HG03521 (cell line): ENCODE measurements around the gene SLC1A4.
"Not testable (repeated sequence)": the region's sequence is repeated elsewhere in the genome, so short reads cannot be mapped to it uniquely, and the experiment has no call there.

Experiments
- ATAC-seq: cut with Tn5 transposase; IDR thresholded peaks from one replicate; pipeline ENCODE4 v1.9.1; 2021; ENCODE audit warnings: mild to moderate bottlenecking, moderate library complexity; ENCODE audit not compliant: unreplicated experiment

Gene SLC1A4

DNA sequence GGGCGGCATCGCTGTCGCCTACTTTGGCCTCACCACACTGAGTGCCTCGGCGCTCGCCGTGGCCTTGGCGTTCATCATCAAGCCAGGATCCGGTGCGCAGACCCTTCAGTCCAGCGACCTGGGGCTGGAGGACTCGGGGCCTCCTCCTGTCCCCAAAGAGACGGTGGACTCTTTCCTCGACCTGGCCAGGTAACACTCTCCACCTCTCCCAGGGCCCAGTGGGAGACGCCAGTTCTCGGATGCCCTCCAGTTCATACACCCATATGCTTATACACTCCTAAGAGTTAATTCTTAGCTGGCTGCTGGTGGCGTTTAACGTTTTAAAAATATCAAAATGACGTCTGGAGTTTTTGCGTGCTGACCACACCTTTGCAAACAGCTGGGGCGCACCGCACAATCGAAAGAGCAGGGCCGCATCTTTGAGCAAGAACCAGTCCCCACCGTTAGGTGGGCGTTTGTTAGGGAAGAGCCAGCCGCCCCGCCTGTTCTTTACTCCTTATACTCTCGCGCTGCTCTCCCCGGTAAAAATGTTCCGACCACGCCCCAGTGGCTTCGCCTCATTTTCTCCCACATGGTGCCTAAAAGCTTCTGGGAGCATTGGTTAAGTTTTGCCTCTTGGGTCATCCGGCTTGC lies 899 bp downstream of the SLC1A4 start:
- ATAC-seq = peak; percentile 0

DNA sequence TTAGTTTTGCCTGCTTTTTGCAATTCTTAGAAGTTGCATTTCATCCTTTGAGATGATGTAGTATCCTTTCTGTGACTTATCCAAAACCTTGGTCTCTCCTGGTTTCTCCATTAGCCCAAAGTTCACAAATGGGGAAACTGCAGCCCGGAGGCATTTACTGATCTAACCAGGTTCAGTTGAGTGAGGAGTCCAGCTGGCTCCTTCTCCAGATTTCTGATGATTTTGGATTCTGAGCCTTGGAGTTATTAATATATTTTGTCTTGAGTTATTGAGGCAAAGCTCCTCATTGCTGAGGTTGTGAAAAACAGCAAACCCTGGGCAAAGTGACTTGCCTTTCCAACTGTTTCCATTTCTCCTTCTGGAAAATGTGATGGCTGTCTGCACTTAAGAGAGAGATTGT lies 1.7 kb downstream of the SLC1A4 start:
- no peak for ATAC-seq

DNA sequence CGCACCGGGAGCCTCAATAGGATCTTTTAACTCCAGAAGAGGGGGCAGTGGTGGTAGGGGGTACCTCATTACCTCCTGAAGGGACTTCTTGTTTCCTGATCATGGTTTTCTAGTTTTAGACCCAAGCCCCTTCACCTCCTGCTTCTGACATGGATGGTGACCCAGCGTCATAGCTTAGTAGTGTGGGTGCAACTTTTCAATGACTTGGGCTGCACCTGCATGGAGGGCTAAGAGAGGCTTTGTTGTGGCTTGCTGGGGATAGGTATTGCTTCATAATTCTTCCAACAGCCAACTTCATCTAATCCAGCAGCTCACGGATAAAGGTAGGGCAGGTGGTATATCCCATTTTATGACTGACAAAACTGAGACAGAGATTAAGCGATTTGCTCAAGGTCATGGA lies 3.0 kb downstream of the SLC1A4 start:
- no peak for ATAC-seq

DNA sequence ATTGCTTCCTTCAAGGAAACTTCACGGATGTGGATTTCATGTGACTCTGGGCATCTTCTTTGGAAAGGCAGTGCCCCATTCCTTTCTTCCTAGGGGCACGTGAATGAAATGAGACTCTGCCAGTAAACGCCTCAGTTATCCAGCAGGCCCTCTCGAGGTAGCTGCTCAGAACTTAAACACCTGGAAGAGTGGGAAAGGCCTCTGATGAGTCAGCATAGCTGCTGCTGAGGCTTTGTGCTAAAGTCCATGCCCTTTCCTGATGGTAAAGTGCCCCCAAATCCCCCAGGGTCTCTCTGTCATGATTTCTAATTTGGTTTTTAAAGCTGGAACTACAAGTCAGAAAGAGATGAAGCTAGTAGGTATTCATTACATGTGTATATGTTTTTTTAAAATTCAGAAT lies 3.8 kb downstream of the SLC1A4 start:
- no peak for ATAC-seq

DNA sequence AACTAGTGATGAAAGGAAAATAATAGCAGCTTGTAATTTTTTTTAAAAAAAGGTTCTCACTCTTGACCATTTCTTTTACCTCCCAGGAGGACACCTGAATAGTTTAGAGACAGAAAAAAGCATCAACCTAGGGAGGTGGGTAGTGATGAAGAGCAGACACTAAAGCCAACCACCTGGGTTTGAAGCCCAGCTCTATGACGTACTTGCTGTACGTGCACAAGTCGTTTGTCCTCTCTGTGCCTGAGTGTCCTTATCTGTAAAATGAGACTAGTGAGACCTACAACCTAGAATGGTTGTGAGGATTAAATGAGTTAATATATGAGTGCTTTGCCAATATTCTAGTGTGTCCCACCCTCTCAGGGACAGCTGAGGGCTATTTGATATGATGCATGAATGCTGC lies 5.8 kb downstream of the SLC1A4 start:
- no peak for ATAC-seq

DNA sequence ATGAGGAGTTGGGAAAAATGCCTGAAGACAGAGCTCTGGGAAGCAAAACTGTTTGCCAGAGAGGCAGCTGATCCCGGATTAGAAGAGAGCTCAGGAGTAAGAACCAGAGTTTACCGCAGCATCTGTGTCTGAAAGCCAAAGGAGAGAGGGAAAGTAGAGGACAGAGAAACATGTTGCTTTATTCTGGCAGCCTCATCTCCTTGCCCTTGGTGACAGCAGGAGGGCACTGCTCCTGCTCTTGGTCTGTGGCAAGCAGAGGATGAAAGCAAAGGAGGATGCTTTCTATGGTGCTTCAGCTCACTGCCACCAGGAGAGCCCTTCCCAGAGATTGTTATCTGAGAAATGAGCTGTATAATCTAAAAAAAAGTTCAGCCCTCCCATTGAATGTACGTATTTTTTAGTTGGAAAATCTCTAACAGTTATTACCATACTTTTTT lies 7.7 kb downstream of the SLC1A4 start:
- no peak for ATAC-seq

DNA sequence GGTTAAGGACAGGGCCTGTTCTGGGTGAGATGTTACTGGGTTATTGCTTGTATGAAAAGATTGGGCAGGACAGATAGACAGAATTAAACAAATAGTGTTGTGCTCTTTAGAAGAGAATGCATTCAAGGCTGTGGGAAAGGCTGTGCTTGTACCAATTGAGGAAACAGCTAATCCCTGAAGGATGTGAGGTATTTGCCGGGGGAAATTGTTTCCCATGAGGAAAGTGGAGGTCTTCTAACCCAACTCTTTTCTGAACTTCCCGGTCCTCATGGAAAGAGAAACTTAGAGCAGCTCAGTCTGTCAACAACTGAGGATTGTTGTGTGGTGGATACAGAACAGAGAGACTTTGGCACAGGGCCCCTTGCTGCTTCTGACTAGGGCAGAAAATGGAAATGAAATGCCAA lies 9.5 kb downstream of the SLC1A4 start:
- no peak for ATAC-seq

DNA sequence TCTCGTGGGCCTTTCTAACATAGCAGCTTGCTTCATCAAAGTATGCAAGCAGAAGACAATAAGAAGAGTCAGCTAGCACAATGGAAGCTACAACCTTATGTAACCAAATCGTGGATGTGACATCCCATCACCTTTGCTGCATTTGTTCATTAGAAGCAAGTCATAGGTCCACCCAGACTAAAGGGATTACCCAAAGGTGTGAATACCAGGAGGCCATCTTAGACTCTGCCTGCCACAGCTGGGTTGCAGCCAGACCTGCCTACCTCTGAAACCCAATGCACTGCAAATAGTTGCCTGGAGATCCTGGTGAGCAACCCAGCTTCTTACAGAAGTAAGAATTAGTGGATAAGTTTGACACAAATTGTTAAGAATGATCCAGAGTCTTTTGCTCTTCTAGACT lies 10.6 kb downstream of the SLC1A4 start:
- no peak for ATAC-seq

DNA sequence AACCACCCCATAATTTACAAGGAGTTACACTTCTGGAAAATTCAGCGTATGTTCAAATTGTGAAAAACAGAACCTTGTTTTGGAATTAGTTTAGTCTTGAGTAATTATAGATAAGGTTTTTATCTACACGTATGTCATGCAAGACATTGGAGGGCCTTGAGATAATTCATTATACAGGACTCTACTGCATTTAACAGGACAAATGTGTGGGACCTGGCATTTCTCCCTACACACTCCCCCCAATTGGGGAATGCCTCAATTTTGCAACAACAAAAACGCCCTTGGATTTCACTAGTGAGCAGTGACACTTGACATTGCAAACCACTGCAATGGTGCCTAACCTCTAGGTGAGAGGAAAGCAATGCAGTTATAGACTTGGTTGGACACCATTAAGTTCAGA lies 11.4 kb downstream of the SLC1A4 start:
- no peak for ATAC-seq

DNA sequence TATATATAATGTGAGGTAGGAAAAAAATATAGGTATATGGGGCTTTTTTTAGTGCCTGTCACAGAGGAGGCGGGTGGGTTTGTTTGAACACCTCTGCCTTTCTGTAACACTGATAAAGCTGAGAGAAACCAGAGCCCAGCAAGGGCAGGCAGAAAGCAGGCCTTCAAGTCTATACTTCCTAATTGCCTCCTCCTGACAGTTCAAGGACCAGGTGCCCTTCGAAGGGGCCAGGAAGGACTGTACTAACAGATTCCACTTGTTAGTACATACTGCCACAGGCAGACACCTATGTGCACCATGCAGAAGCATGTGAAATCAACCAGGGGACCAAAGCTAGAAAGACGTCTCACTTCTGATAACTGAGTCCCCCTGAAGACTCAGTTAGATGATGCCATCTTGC lies 13.8 kb downstream of the SLC1A4 start:
- no peak for ATAC-seq

DNA sequence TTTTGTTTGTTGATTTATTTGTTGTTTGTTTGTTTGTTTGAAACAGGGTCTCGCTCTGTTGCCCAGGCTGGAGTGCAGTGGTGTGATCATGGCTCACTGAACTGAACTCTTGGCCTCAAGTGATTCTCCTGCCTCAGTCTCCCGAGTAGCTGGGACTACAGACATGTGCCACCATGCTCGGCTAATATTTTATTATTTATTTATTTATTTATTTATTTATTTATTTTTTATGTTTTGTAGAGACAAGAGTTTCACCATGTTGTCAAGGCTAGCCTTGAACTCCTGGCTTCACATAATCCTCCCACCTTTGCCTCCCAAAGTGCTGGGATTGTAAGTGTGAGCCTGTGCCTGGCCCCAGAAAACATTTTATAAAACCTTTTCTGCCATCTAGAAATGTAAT lies 15.0 kb downstream of the SLC1A4 start:
- ATAC-seq = not testable (repeated sequence)

DNA sequence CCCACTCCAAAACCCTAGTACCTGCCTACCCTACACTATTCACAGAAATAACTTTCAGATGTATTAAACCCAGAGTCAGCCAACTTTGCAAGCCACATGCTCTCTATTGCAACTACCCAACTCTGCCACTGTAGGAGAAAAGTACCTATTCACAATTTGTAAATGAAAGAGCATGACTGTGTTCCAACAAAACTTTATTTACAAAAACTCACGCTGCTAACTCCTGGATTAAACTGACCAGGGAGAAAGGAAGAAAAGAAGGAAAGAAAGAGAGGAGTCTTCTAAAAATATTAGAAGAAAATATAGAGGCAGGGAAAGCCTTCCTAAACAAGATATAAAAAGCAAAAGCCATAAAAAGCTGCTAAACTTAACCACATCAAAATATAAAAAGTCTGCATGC lies 24.6 kb downstream of the SLC1A4 start:
- ATAC-seq = no peak

DNA sequence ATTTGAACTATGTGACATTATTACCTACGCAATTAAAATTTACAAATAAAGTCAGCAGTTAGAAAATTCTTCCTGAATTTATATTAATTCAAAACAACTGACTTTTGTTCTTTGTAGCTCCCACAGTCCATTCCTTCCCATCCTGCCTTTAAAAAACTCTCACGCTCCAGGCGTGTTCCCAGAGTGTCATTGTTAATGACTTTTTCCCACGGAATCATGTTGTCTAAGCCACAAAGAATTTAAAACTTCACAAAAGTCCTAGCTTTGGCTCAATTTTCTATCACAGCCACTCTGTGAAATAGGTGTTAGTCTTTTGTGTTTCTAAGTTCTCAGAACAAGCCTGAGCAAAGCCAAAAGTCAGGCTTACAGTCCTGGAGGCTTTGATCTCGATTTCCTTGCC lies 26.5 kb downstream of the SLC1A4 start:
- ATAC-seq = no peak

DNA sequence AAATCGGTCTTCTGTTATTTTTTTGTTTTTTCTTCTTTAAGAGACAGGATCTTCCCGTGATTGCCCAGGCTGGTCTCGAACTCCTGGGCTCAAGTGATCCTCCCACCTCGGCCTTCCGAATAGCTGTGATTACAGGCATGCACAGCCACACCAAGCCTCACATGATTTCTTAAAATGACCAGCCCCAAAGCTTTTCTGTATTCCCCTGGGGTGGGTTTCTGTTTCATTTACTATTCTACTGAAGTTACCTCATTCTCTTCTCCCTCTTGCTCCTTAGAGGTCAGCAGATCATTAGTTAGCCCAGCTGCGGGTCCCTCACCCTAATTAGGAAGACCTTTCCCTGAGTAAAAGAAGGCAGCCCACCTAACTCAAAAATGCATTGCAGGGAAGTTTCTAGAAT lies 27.6 kb downstream of the SLC1A4 start:
- no peak for ATAC-seq

DNA sequence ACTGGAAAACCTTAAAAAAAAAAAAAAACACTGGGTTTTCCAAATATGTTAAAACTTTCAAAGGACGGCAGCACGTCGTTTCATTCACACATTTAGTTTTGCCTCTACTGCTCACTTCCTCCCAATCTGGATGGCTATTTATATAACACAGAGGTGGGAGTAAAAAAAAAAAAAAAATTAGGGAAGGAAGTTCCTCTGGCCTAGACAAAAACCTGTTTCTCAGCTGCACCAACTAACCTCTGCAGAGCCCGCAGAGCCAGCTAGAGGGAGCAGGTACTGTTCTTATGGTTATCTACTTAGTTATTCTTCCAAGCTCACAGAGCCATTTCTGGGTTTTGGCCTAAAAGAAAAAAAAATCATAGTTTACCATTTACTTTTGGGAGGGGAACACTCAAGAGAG lies 28.1 kb downstream of the SLC1A4 start:
- no peak for ATAC-seq

DNA sequence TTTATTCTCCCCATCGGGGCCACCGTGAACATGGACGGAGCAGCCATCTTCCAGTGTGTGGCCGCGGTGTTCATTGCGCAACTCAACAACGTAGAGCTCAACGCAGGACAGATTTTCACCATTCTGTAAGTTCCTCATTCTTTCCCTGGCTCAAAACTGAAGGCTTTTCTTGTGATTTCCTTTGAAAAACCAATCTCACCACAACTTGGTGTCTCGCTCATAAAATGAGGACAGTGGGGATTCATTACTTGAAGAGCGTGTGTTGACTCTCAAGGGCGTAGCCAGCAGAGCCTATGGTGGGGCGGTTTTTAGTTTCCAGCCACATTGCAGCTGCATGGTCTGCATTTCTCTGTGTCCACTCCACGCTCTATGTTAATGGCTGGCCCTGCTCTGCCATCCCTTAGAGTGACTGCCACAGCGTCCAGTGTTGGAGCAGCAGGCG lies 29.0 kb downstream of the SLC1A4 start:
- no peak for ATAC-seq

DNA sequence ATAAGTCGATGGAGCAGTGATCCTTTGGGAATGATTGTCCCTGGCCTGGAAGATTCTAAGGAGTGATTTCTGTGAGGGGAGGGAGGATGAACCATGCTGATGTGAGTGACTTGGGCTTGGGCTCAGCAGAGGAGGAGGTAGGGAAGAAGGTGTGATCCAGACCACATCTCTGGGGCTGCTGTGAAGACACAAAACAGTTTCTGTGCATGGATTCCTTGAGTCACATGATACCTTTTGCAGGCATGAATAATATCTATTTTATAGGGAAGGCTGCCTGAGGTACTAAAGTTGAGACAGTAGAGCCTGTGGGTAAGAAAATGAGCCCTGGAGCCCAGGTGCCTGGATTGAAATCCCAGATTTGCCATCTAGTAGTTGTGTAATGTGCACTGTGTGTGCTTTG lies 29.8 kb downstream of the SLC1A4 start:
- no peak for ATAC-seq

DNA sequence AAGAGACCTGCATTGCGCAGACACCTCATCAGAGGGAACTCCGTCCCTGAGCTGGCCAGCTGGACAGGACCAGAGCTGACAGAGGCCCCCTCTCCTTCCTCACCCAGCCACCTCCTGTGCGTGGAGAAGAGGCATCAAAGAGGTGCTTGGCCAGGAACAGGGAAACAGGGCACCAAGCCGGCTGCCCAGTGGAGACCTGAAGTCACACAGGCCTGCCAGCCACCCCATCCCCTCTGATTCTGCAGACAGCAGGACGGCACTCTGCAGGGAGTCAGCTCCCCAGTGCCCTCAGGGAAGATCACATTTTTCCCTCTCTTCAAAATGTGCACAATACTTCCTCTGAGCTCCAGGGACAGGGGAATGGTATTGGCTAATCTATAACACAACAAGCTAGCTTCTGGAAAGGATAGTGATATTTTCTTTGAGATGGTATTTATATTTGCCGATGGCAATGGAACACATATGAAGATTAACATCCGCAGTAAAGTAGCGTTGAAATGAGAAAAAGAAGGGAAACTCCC lies 30.5 kb downstream of the SLC1A4 start:
- no peak for ATAC-seq

DNA sequence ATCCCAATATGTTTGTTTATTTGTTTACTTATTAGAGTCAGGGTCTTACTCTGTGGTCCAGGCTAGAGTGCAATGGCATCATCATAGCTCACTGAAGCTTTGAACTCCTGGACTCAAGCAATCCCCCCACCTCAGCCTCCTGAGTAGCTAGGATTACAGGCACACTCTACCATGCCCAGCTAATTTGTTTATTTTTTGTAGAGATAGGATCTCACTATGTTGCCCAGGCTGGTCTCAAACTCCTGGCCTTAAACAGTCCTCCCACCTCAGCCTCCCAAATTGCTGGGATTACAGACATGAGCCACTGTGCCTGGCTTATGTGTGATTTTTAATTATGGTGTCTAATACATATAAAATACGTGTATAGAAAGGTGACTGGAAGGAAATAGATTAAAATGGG lies 31.1 kb downstream of the SLC1A4 start:
- not testable (repeated sequence) for ATAC-seq

DNA sequence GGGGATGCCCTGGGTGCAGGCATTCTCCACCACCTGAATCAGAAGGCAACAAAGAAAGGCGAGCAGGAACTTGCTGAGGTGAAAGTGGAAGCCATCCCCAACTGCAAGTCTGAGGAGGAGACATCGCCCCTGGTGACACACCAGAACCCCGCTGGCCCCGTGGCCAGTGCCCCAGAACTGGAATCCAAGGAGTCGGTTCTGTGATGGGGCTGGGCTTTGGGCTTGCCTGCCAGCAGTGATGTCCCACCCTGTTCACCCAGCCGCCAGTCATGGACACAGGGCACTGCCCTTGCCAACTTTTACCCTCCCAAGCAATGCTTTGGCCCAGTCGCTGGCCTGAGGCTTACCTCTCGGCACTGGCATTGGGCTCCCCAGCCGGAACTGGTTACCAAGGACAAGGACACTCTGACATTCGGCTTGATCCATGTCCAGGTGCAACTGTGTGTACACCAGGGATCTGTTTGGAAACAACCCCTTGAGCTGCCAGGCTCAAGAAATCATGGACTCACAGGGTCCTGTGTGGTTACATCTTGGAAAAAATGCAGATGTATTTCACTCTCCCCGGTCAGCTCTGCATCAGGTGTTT lies 31.8 kb downstream of the SLC1A4 start:
- ATAC-seq = no peak

DNA sequence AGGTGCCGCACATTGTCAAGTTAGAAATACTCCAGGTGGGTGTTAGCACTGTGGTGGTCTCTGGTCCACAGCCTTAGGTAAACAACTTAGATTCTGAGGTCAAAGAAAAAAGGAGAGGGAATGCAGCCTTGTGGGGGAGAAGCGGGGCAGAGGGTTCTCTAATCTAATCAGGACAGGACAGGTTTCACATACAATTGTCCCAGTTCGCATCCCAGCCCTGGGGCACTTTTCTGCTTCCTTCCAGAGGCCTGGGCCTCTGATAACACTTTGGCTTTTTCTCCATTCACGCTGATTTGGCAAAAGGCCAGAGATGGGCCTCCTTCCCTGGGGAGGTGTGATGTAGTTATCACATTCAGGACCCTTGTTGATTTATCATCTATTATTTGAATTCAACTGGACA lies 32.5 kb downstream of the SLC1A4 start:
- ATAC-seq = no peak

DNA sequence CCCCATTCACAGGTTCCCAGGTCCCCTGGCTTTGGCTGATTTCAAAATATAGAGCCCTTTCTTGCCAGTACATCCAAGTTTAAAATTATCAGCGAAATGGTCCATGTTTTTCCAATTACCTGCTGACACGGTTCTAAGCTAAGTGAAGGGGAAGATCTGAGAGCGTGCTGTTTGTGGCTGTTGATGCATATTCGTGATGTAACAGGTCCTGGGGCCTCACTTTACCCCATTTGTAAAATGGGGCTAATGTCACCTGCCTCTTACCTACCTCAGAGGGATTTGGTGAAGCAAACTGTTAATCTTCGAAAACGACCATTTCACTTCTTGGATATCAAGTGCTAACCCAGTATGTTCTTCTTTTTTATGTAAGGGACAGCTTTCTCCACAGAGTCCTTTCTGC lies 33.0 kb downstream of the SLC1A4 start:
- no peak for ATAC-seq

DNA sequence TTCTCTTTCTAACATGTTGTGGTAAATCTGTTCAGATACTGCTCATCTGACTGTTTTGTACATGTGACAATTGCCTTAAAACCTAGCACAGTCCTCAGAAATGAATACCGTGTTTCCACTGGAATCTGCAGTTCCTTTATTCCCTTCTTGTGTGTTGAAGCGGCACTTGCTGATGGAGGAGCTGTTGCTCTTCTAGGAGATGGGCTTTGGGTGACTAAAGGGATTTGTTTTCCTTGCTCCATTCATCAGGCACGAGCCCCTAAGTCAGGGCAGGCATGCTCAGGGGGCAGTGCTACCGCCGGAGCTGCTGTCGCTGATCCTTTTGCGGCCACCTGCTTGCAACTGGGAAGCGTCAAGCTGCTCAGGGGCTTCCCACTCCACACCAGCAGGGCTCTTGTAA lies 34.5 kb downstream of the SLC1A4 start:
- ATAC-seq = no peak
